ENCODE results near the gene MAPK9. TPM values are rescaled to one million over a fixed set of nuclear protein-coding genes. Genes with fewer than 3 reads are reported as not detected.
"Not testable (repeated sequence)": the region's sequence is repeated elsewhere in the genome, so short reads cannot be mapped to it uniquely, and the experiment has no call there.

Gene MAPK9
- polyA plus RNA-seq, 1 donor from 2014 or later = 19.4 TPM

- H3K36me3 Mint-ChIP-seq = no peaks in the 10 kb centered on the region
- H3K27me3 Mint-ChIP-seq = peaks cover 2% of the 10 kb centered on the region
- peaks cover 0 to 3% (median 2%) of the 10 kb centered on the region in 3 donors for H3K4me1 Mint-ChIP-seq
- no peak overlapping the region for H3K4me3 Mint-ChIP-seq
- H3K27ac Mint-ChIP-seq = no peak overlapping the region
- H3K9me3 Mint-ChIP-seq = no peaks in the 10 kb centered on the region
Observed at GRCh38 chr5:180311216-180311615, 19.3 kb upstream of the MAPK9 start.

GRCh38 chr5:180306796-180307195 is 14.9 kb upstream of the MAPK9 start:
- Mint-ChIP-seq H3K27ac (no peak overlapping the region), H3K9me3 (no peaks in the 10 kb centered on the region), H3K4me1 (no peaks in the 10 kb centered on the region), H3K27me3 (peaks cover 3% of the 10 kb centered on the region), H3K36me3 (no peaks in the 10 kb centered on the region), H3K4me3 (no peak overlapping the region)

GRCh38 chr5:180305481-180305880 is 13.6 kb upstream of the MAPK9 start:
- peaks cover 3% of the 10 kb centered on the region for H3K27me3 Mint-ChIP-seq
- no peaks in the 10 kb centered on the region for H3K4me1 Mint-ChIP-seq
- H3K4me3 Mint-ChIP-seq = no peak overlapping the region
- H3K9me3 Mint-ChIP-seq = no peaks in the 10 kb centered on the region
- no peaks in the 10 kb centered on the region for H3K36me3 Mint-ChIP-seq
- no peak overlapping the region for H3K27ac Mint-ChIP-seq

GRCh38 chr5:180304431-180305375 is 12.8 kb upstream of the MAPK9 start:
- Mint-ChIP-seq H3K9me3 (no peaks in the 10 kb centered on the region), H3K27me3 (peaks cover 3% of the 10 kb centered on the region), H3K4me1 (no peaks in the 10 kb centered on the region), H3K27ac (no peak overlapping the region), H3K4me3 (no peak overlapping the region), H3K36me3 (no peaks in the 10 kb centered on the region)

GRCh38 chr5:180304016-180304292 is 12.1 kb upstream of the MAPK9 start:
- Mint-ChIP-seq H3K27me3 (peaks cover 1% of the 10 kb centered on the region), H3K4me1 (no peaks in the 10 kb centered on the region), H3K27ac (peak overlapping the region in 1 of 3 donors; percentile 62), H3K36me3 (no peaks in the 10 kb centered on the region), H3K4me3 (no peak overlapping the region), H3K9me3 (no peaks in the 10 kb centered on the region)

GRCh38 chr5:180303226-180304015 is 11.5 kb upstream of the MAPK9 start:
- no peak overlapping the region for H3K4me3 Mint-ChIP-seq
- no peaks in the 10 kb centered on the region for H3K36me3 Mint-ChIP-seq
- H3K9me3 Mint-ChIP-seq = no peaks in the 10 kb centered on the region
- no peaks in the 10 kb centered on the region for H3K4me1 Mint-ChIP-seq
- H3K27ac Mint-ChIP-seq = peak overlapping the region in 1 of 3 donors; percentile 62
- peaks cover 1% of the 10 kb centered on the region for H3K27me3 Mint-ChIP-seq

GRCh38 chr5:180302256-180302655 is 10.4 kb upstream of the MAPK9 start:
- no peaks in the 10 kb centered on the region for H3K9me3 Mint-ChIP-seq
- no peak overlapping the region for H3K27ac Mint-ChIP-seq
- H3K36me3 Mint-ChIP-seq = peaks cover 1% of the 10 kb centered on the region
- H3K4me1 Mint-ChIP-seq = no peaks in the 10 kb centered on the region
- H3K4me3 Mint-ChIP-seq = no peak overlapping the region
- H3K27me3 Mint-ChIP-seq = peaks cover 1% of the 10 kb centered on the region

GRCh38 chr5:180301253-180301652 is 9.4 kb upstream of the MAPK9 start:
- Mint-ChIP-seq H3K4me1 (peaks cover 0 to 3% (median 0%) of the 10 kb centered on the region in 3 donors), H3K27me3 (peaks cover 1% of the 10 kb centered on the region), H3K4me3 (no peak overlapping the region), H3K9me3 (no peaks in the 10 kb centered on the region), H3K36me3 (peaks cover 1% of the 10 kb centered on the region), H3K27ac (no peak overlapping the region)

- H3K9me3 Mint-ChIP-seq = no peaks in the 10 kb centered on the region
- H3K27ac Mint-ChIP-seq = no peak overlapping the region
- peaks cover 1% of the 10 kb centered on the region for H3K27me3 Mint-ChIP-seq
- H3K4me3 Mint-ChIP-seq = no peak overlapping the region
- peaks cover 1% of the 10 kb centered on the region for H3K36me3 Mint-ChIP-seq
- H3K4me1 Mint-ChIP-seq = peaks cover 1 to 8% (median 2%) of the 10 kb centered on the region in 3 donors
Observed at GRCh38 chr5:180299526-180299925, 7.6 kb upstream of the MAPK9 start.

GRCh38 chr5:180299014-180299413 is 7.1 kb upstream of the MAPK9 start:
- peaks cover 5 to 11% (median 6%) of the 10 kb centered on the region in 3 donors for H3K4me1 Mint-ChIP-seq
- H3K27ac Mint-ChIP-seq, H3K36me3 Mint-ChIP-seq, H3K9me3 Mint-ChIP-seq, H3K4me3 Mint-ChIP-seq, H3K27me3 Mint-ChIP-seq: not testable (repeated sequence)

- no peak overlapping the region for H3K4me3 Mint-ChIP-seq
- peaks cover 14 to 22% (median 15%) of the 10 kb centered on the region in 3 donors for H3K4me1 Mint-ChIP-seq
- peaks cover 3% of the 10 kb centered on the region for H3K36me3 Mint-ChIP-seq
- H3K27ac Mint-ChIP-seq = no peak overlapping the region
- no peaks in the 10 kb centered on the region for H3K9me3 Mint-ChIP-seq
- peaks cover 2% of the 10 kb centered on the region for H3K27me3 Mint-ChIP-seq
Observed at GRCh38 chr5:180297587-180298282, 5.9 kb upstream of the MAPK9 start.

- Mint-ChIP-seq H3K27ac (peak overlapping the region in 1 of 3 donors; percentile 95), H3K27me3 (peaks cover 2% of the 10 kb centered on the region), H3K36me3 (peaks cover 3% of the 10 kb centered on the region), H3K4me1 (peaks cover 14 to 24% (median 17%) of the 10 kb centered on the region in 3 donors), H3K9me3 (no peaks in the 10 kb centered on the region), H3K4me3 (no peak overlapping the region)
Observed at GRCh38 chr5:180296771-180297170, 4.9 kb upstream of the MAPK9 start.

- peaks cover 18 to 32% (median 25%) of the 10 kb centered on the region in 3 donors for H3K4me1 Mint-ChIP-seq
- peaks cover 2% of the 10 kb centered on the region for H3K27me3 Mint-ChIP-seq
- peak overlapping the region in 2 of 3 donors; percentile 11 to 95 for H3K27ac Mint-ChIP-seq
- H3K4me3 Mint-ChIP-seq = peak overlapping the region in 1 of 4 donors; percentile 79
- no peaks in the 10 kb centered on the region for H3K9me3 Mint-ChIP-seq
- H3K36me3 Mint-ChIP-seq = peaks cover 3% of the 10 kb centered on the region
Observed at GRCh38 chr5:180294913-180295555, 3.2 kb upstream of the MAPK9 start.

- Mint-ChIP-seq H3K4me3 (peak overlapping the region in 2 of 4 donors; percentile 17 to 79), H3K9me3 (no peaks in the 10 kb centered on the region), H3K27me3 (peaks cover 2% of the 10 kb centered on the region), H3K4me1 (peaks cover 18 to 35% (median 25%) of the 10 kb centered on the region in 3 donors), H3K36me3 (peaks cover 3% of the 10 kb centered on the region), H3K27ac (peak overlapping the region in 2 of 3 donors; percentile 11 to 95)
Observed at GRCh38 chr5:180294411-180294810, 2.5 kb upstream of the MAPK9 start.

Data from IgD-negative memory B cell (primary cell).